A549 (cell line): ENCODE data around the gene HNRNPR. TPM values are rescaled to one million over a fixed set of nuclear protein-coding genes. Genes with fewer than 3 reads are reported as not detected.
A peak's percentile ranks its signal among the peaks of the same experiment; 100 is the strongest.

Experiments used
- ATAC-seq, 2 experiments: fragments of 200-7000 bp in 1 of 2; fragments of >200 bp in 1 of 2; cut with Nextera tagmentation in 1 of 2; cut with Tn5 transposase in 1 of 2; 3 replicates each; pipeline versions ENCODE4 v1.8.0 to v1.9.1; 2018 to 2020; ENCODE audit warnings: mild to moderate bottlenecking in 1 of 2, moderate library complexity in 1 of 2
- CTCF ChIA-PET: fragments of 300-600 bp; sonication (Branson Sonifier 250); formaldehyde crosslinking; extraction: SDS; loops from one replicate; lab custom pipeline; 2021; ENCODE audit warnings: antibody characterized with exemption, inconsistent platforms; lab: Yijun Ruan, JAX
- POLR2A ChIA-PET: fragments of 350-600 bp; formaldehyde crosslinking; extraction: SDS; loops from one replicate; lab custom pipeline; 2021; ENCODE audit warnings: antibody characterized with exemption, inconsistent platforms; lab: Yijun Ruan, JAX
- DNase-seq, 2 experiments: peaks; one replicate each; pipeline versions ENCODE4 v3.0.0 to v3.0.0-alpha.2; 2011 to 2016; ENCODE audit warnings: low read depth in 1 of 2, low spot score in 1 of 2
- FAIRE-seq: peaks from 2 replicates; lab custom pipeline; 2011; peaks lifted over from hg19 to GRCh38; lab: Jason Lieb, UNC
- H3K27ac ChIP-seq, 2 experiments: fragments of >200 bp; sonication (Bioruptor Twin); formaldehyde crosslinking; 3 replicates each; pipeline ENCODE4 v1.5.1; 2016 to 2017
- H3K4me1 ChIP-seq: fragments of >200 bp; sonication (Bioruptor Twin); formaldehyde crosslinking; 3 replicates; pipeline ENCODE4 v1.6.1; 2016
- H3K4me2 ChIP-seq: fragments of >200 bp; sonication (Bioruptor Twin); formaldehyde crosslinking; 3 replicates; pipeline ENCODE4 v1.6.1; 2016
- H3K4me3 ChIP-seq: fragments of >200 bp; sonication (Bioruptor Twin); formaldehyde crosslinking; 3 replicates; pipeline ENCODE4 v1.5.1; 2016
- H3K9me3 ChIP-seq: fragments of >200 bp; sonication (Bioruptor Twin); formaldehyde crosslinking; 3 replicates; pipeline ENCODE4 v1.6.1; 2016
- BHLHE40 ChIP-seq: IDR thresholded peaks from 2 replicates; pipeline ENCODE4 v1.6.1; 2012; ENCODE audit warnings: low read depth, low read length, inconsistent platforms
- CEBPB ChIP-seq, 2 experiments: fragments of >200 bp in 1 of 2; sonication (Bioruptor Twin) in 1 of 2; formaldehyde crosslinking in 1 of 2; IDR thresholded peaks; 2 replicates each; pipeline ENCODE4 v1.6.1; 2012 to 2016
- CHD4 ChIP-seq: fragments of 200-600 bp; sonication (generic); IDR thresholded peaks from 2 replicates; pipeline ENCODE4 v1.6.1; 2016; ENCODE audit warnings: antibody characterized with exemption, mild to moderate bottlenecking, borderline replicate concordance
- ELK1 ChIP-seq: fragments of 150-350 bp; IDR thresholded peaks from 2 replicates; pipeline ENCODE4 v1.6.1; 2014; ENCODE audit warnings: low read depth, mild to moderate bottlenecking, low read length
- ESRRA ChIP-seq: fragments of 150-350 bp; IDR thresholded peaks from 2 replicates; pipeline ENCODE4 v1.6.1; 2014; ENCODE audit warnings: mild to moderate bottlenecking, low read length, borderline replicate concordance
- FOSL2 ChIP-seq, 2 experiments: fragments of 450-650 bp in 1 of 2; fragments of >200 bp in 1 of 2; sonication (Bioruptor Twin) in 1 of 2; formaldehyde crosslinking; IDR thresholded peaks; 2 replicates each; pipeline versions ENCODE4 v1.5.0 to v1.6.1; 2016 to 2020; ENCODE audit warnings: mild to moderate bottlenecking in 1 of 2, moderate library complexity in 1 of 2
- GATA3 ChIP-seq: IDR thresholded peaks from 2 replicates; pipeline ENCODE4 v1.6.1; 2012; ENCODE audit warnings: borderline replicate concordance
- JUN ChIP-seq, 2 experiments: fragments of >200 bp; sonication (Bioruptor Twin); formaldehyde crosslinking; IDR thresholded peaks; 2 replicates in 1 of 2; 3 replicates in 1 of 2; pipeline ENCODE4 v1.6.1; 2016 to 2017
- JUNB ChIP-seq: fragments of >200 bp; sonication (Bioruptor Twin); formaldehyde crosslinking; IDR thresholded peaks from 2 replicates; pipeline ENCODE4 v1.6.1; 2016
- MAFK ChIP-seq: fragments of 450-650 bp; IDR thresholded peaks from 2 replicates; pipeline ENCODE4 v1.6.1; 2014; ENCODE audit not compliant: partially characterized antibody
- NFE2L2 ChIP-seq: fragments of 150-350 bp; conservative IDR thresholded peaks from 2 replicates; pipeline ENCODE4 v1.6.1; 2014; ENCODE audit warnings: low read length
- RAD21 ChIP-seq, 2 experiments: fragments of >200 bp in 1 of 2; sonication (Bioruptor Twin) in 1 of 2; formaldehyde crosslinking in 1 of 2; IDR thresholded peaks in 1 of 2; conservative IDR thresholded peaks in 1 of 2; 2 replicates in 1 of 2; 3 replicates in 1 of 2; pipeline ENCODE4 v1.6.1; 2012 to 2018; ENCODE audit warnings: inconsistent platforms in 1 of 2
- RCOR1 ChIP-seq: fragments of 150-350 bp; IDR thresholded peaks from 2 replicates; pipeline ENCODE4 v1.6.1; 2014; ENCODE audit warnings: antibody characterized with exemption, low read length, low read depth
- SMC3 ChIP-seq: fragments of >200 bp; sonication (Bioruptor Twin); formaldehyde crosslinking; IDR thresholded peaks from 3 replicates; pipeline ENCODE4 v1.6.1; 2018; ENCODE audit warnings: inconsistent platforms
- TP53 ChIP-seq: fragments of 250-450 bp; sonication (Bioruptor Pico); IDR thresholded peaks from 2 replicates; pipeline ENCODE4 v1.5.0; 2021; ENCODE audit warnings: mild to moderate bottlenecking, moderate library complexity
- ZNF302 ChIP-seq: fragments of 250-450 bp; sonication (Bioruptor Pico); IDR thresholded peaks from 2 replicates; pipeline ENCODE4 v1.9.0; 2021; ENCODE audit warnings: inconsistent platforms, mild to moderate bottlenecking, moderate library complexity
- WGBS: methylation state at CpG from one replicate; pipeline ENCODE4 v1.1.6; 2017; ENCODE audit errors: missing lambda C conversion rate; 5-methylcytosine and 5-hydroxymethylcytosine counted together
- polyA plus RNA-seq, 4 experiments: library from polyadenylated mRNA; depleted of rRNA in 3 of 4; stranded (reverse); fragments of >200 nt; fragmentation: RNase III in 1 of 4; extraction: RNeasy Plus Mini Kit Qiagen cat#74134 plus additional on column Dnase treatment in 1 of 4; gene quantifications; 2 replicates in 3 of 4; 3 replicates in 1 of 4; pipeline ENCODE4 v1.2.3, GENCODE V29; 2011 to 2017

HNRNPR gene
- polyA plus RNA-seq, 2 of the 4 experiments (the other 2 are of a cell fraction) = 237 to 281 TPM

GRCh38 chr1:23283667-23284602, 60.1 kb downstream of the HNRNPR start:
- Histone ChIP-seq H3K4me1 (peaks cover 47% of the 10 kb centered on the region), H3K4me3 (peak overlapping the region; percentile 6; the same call in 1 of the 3 replicates), H3K9me3 (no peaks in the 10 kb centered on the region)
- TF ChIP-seq RCOR1 (no peak), MAFK (no peak), ZNF302 (CRISPR knock-in tag) (no peak), CEBPB (IDR thresholded peaks at IDR 0.05) (0 out of 4 replicates have a peak, but pooled peaks of 1 of the 2 experiments have one; percentile 14)
- TF ChIP-seq, all 56 proteins: peak for 1
- ChIA-PET POLR2A (no interaction called here), CTCF (interaction anchor here (1.1 kb wide), 1 partner anchor 68 kb away, joined by 3 read pairs; no protein-coding TSS in a partner anchor)
- peak overlapping the region; percentile 62 to 64; a peak in 5 of 6 replicates for H3K27ac ChIP-seq
- peak in 1 of 2 experiments; percentile 52; a peak in 2 of 6 replicates for ATAC-seq
- FAIRE-seq = no peak
- H3K4me2 ChIP-seq = peak overlapping the region; percentile 78
- DNase-seq = no peak
- 62% methylated on average over 4 of the region's 4 CpGs for WGBS

GRCh38 chr1:23282957-23283356, 61.1 kb downstream of the HNRNPR start:
- no peak for FAIRE-seq
- Histone ChIP-seq H3K4me2 (peak overlapping the region; percentile 78), H3K27ac (peak overlapping the region; percentile 62 to 80), H3K4me3 (peak overlapping the region; percentile 6; the same call in 1 of the 3 replicates), H3K9me3 (no peaks in the 10 kb centered on the region)
- peak in 1 of 2 experiments; percentile 34 for DNase-seq
- TF ChIP-seq GATA3 = peak; percentile 56; the same call in 1 of the 2 replicates
- peak; percentile 26; the same call in 1 of the 2 replicates for TF ChIP-seq ESRRA
- peak; percentile 65 for TF ChIP-seq JUNB
- TF ChIP-seq TP53 (CRISPR knock-in tag) = no peak
- no peak for TF ChIP-seq SMC3
- TF ChIP-seq FOSL2 (IDR thresholded peaks at IDR 0.05) = peak; percentile 54; the same call in 1 of the 2 replicates
- TF ChIP-seq FOSL2 (CRISPR knock-in tag; IDR thresholded peaks at IDR 0.05) = peak; percentile 96
- no peak for TF ChIP-seq MAFK
- no peak for TF ChIP-seq CHD4
- no peak for TF ChIP-seq NFE2L2
- TF ChIP-seq BHLHE40 = no peak
- peak in 1 of 2 experiments; percentile 66; a peak in 1 of 4 replicates for TF ChIP-seq CEBPB (IDR thresholded peaks at IDR 0.05)
- no peak for TF ChIP-seq RAD21 (conservative IDR thresholded peaks at IDR 0.05 in 1 of 2, IDR thresholded peaks at IDR 0.05 in 1 of 2)
- TF ChIP-seq JUN (IDR thresholded peaks at IDR 0.05) = 0 out of 5 replicates have a peak, but pooled peaks of 1 of the 2 experiments have one; percentile 23
- TF ChIP-seq, all 56 proteins: peak for 6
- ChIA-PET CTCF (interaction anchor here (1.1 to 1.6 kb wide), 2 partner anchors 66 to 184 kb away, joined by 3 to 5 read pairs; partner anchors contain the start of gene HTR1D), POLR2A (no interaction called here)
- WGBS = 4% methylated on average over 5 of the region's 5 CpGs
- H3K4me1 ChIP-seq = peaks cover 57% of the 10 kb centered on the region
- ATAC-seq = peak in 1 of 2 experiments; percentile 44; a peak in 2 of 6 replicates

GRCh38 chr1:23278717-23279116, 65.4 kb downstream of the HNRNPR start:
- CTCF ChIA-PET = no interaction called here
- ATAC-seq = no peak
- no peak for DNase-seq
- POLR2A ChIA-PET = no interaction called here
- TF ChIP-seq NFE2L2 (no peak), RCOR1 (no peak)
- Histone ChIP-seq H3K9me3 (no peaks in the 10 kb centered on the region), H3K4me2 (peak overlapping the region; percentile 36; the same call in 2 of the 3 replicates), H3K4me1 (peaks cover 86% of the 10 kb centered on the region), H3K27ac (peak overlapping the region; percentile 9 to 54; a peak in 1 of 6 replicates), H3K4me3 (no peak overlapping the region)
- FAIRE-seq = no peak
- WGBS = 60% methylated on average over 2 of the region's 2 CpGs

GRCh38 chr1:23276531-23276930, 67.6 kb downstream of the HNRNPR start:
- ChIA-PET CTCF (interaction anchor here (0.6 to 5.6 kb wide), 3 partner anchors 60 to 101 kb away, joined by 3 to 25 read pairs (median 3); partner anchors contain the start of gene HTR1D), POLR2A (interaction anchor here (0.6 kb wide), 1 partner anchor 318 kb away, joined by 5 read pairs; no protein-coding TSS in a partner anchor)
- H3K4me3 ChIP-seq = no peak overlapping the region
- H3K4me1 ChIP-seq = peaks cover 76% of the 10 kb centered on the region
- no peak for DNase-seq
- no peak for FAIRE-seq
- no peak for ATAC-seq
- H3K27ac ChIP-seq = peak overlapping the region; percentile 66 to 83
- H3K9me3 ChIP-seq = no peaks in the 10 kb centered on the region
- H3K4me2 ChIP-seq = peak overlapping the region; percentile 21; the same call in 1 of the 3 replicates
- WGBS = 77% methylated on average over 2 of the region's 2 CpGs
- TF ChIP-seq ELK1 = no peak
- TF ChIP-seq CHD4 = no peak
- TF ChIP-seq ESRRA = no peak
